ENCODE results near the gene NCOR2.

Gene NCOR2

GRCh38 chr12:124566997-124567672 lies at the start of gene NCOR2:
Gene NCOR2 (minus strand): TSS chr12:124567612. CDS start chr12:124495251, 72,361 bp downstream.
- peak; percentile 24 to 31 for DNase-seq (ENCODE audit: low read depth in 2 of 2)

- DNase-seq (ENCODE audit: low read depth in 2 of 2) = no peak
Measured at GRCh38 chr12:124616394-124617221, 49.2 kb upstream of the NCOR2 start.

GRCh38 chr12:124614512-124615292 lies 47.3 kb upstream of the NCOR2 start:
- DNase-seq (ENCODE audit: low read depth in 2 of 2) = no peak

- DNase-seq (ENCODE audit: low read depth in 2 of 2) = no peak
Measured at GRCh38 chr12:124613151-124613585, 45.8 kb upstream of the NCOR2 start.

- no peak for DNase-seq (ENCODE audit: low read depth in 2 of 2)
Measured at GRCh38 chr12:124612410-124612680, 44.9 kb upstream of the NCOR2 start.

- no peak for DNase-seq (ENCODE audit: low read depth in 2 of 2)
Measured at GRCh38 chr12:124611559-124612409, 44.4 kb upstream of the NCOR2 start.

- no peak for DNase-seq (ENCODE audit: low read depth in 2 of 2)
Measured at GRCh38 chr12:124610629-124611558, 43.5 kb upstream of the NCOR2 start.

GRCh38 chr12:124610021-124610612 lies 42.7 kb upstream of the NCOR2 start:
- DNase-seq (ENCODE audit: low read depth in 2 of 2) = no peak

GRCh38 chr12:124609041-124609989 lies 41.9 kb upstream of the NCOR2 start:
- DNase-seq (ENCODE audit: low read depth in 2 of 2) = peak; percentile 45 to 65

GRCh38 chr12:124608450-124608870 lies 41.0 kb upstream of the NCOR2 start:
- no peak for DNase-seq (ENCODE audit: low read depth in 2 of 2)

- DNase-seq (ENCODE audit: low read depth in 2 of 2) = no peak
Measured at GRCh38 chr12:124607681-124608425, 40.4 kb upstream of the NCOR2 start.

- no peak for DNase-seq (ENCODE audit: low read depth in 2 of 2)
Measured at GRCh38 chr12:124605883-124606774, 38.7 kb upstream of the NCOR2 start.

GRCh38 chr12:124605150-124605882 lies 37.9 kb upstream of the NCOR2 start:
- no peak for DNase-seq (ENCODE audit: low read depth in 2 of 2)

- DNase-seq (ENCODE audit: low read depth in 2 of 2) = no peak
Measured at GRCh38 chr12:124604264-124604680, 36.9 kb upstream of the NCOR2 start.

- DNase-seq (ENCODE audit: low read depth in 2 of 2) = no peak
Measured at GRCh38 chr12:124603831-124604251, 36.4 kb upstream of the NCOR2 start.

GRCh38 chr12:124603100-124603541 lies 35.7 kb upstream of the NCOR2 start:
- no peak for DNase-seq (ENCODE audit: low read depth in 2 of 2)
